H7 (cell line): ENCODE measurements around the gene OPN1SW. TPM values are rescaled to one million over a fixed set of nuclear protein-coding genes. Genes with fewer than 3 reads are reported as not detected.

Experiments
- DNase-seq: peaks from one replicate; pipeline ENCODE4 v3.0.0; 2012
- H3K27me3 ChIP-seq: 2 replicates; pipeline ENCODE4 v1.6.0; 2011; ENCODE audit warnings: mild to moderate bottlenecking, low read length; ENCODE audit not compliant: control insufficient read depth, insufficient read depth
- H3K36me3 ChIP-seq: replicated peaks from 2 replicates; pipeline ENCODE4 v1.5.1; 2011; ENCODE audit warnings: low read length; ENCODE audit not compliant: control insufficient read depth, insufficient read depth
- H3K4me3 ChIP-seq: 2 replicates; pipeline ENCODE4 v1.5.1; 2011; ENCODE audit warnings: low read depth, mild to moderate bottlenecking, control low read depth, low read length, moderate library complexity; ENCODE audit not compliant: insufficient read depth
- total RNA-seq: library from RNA; depleted of rRNA; stranded (reverse); fragments of >200 nt; shearing (Covaris generic); gene quantifications from 2 replicates; pipeline ENCODE4 v1.2.3, GENCODE V29; 2014

OPN1SW gene
- total RNA-seq, 1 experiment from 2014 or later: not detected

DNA sequence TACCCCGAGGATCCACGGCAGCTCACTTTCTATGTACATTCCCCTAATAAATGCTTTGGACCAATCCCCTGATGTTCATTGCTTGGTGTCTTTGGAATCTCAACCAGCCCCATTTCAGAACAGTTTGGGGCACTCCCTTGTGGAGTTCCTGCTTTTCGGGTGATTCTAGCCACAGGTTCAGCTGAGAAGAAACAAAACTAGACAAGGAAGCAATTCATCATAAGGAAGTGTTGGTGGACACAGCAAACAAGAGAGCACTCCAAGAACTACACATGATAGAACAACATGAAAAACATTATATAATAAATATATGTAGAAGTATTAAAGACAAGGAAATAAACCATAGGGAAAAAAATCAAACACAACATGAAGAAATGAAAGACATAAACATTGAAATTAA, 10.1 kb upstream of the OPN1SW start:
- Histone ChIP-seq H3K4me3 (no peak overlapping the region), H3K27me3 (peaks cover 5% of the 10 kb centered on the region; the same call in 1 of the 2 replicates), H3K36me3 (no peaks in the 10 kb centered on the region)
- DNase-seq: no peak

GRCh38 chr7:128783143-128783861, 7.7 kb upstream of the OPN1SW start:
- DNase-seq: peak; percentile 89
- H3K27me3 ChIP-seq: no peaks in the 10 kb centered on the region
- no peaks in the 10 kb centered on the region for H3K36me3 ChIP-seq
- H3K4me3 ChIP-seq: peak overlapping the region; percentile 53

GRCh38 chr7:128781851-128782250, 6.3 kb upstream of the OPN1SW start:
- no peaks in the 10 kb centered on the region for H3K27me3 ChIP-seq
- no peaks in the 10 kb centered on the region for H3K36me3 ChIP-seq
- H3K4me3 ChIP-seq: no peak overlapping the region
- no peak for DNase-seq

DNA sequence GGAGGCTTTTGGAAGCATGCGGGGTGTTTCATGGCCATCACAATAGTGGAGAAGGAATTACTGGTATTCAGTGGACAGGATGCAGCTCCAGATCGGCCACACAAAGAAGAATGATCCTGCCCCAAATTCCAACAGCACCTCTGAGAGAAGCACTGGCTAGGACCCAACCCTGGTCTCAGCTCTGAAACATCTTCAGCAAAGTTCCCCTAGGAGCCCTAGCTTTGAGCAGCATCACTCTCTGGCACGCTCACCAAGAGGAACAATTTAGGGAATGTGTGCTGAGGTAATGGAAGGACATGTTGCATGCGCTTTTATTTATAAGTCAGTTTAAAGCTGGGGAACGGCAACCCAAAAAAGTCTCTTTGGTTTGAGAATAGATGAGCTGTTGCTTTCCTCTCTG, 5.5 kb upstream of the OPN1SW start:
- Histone ChIP-seq H3K36me3 (no peaks in the 10 kb centered on the region), H3K4me3 (no peak overlapping the region), H3K27me3 (no peaks in the 10 kb centered on the region)
- DNase-seq: no peak

GRCh38 chr7:128778946-128779345, 3.4 kb upstream of the OPN1SW start:
- no peaks in the 10 kb centered on the region for H3K27me3 ChIP-seq
- H3K4me3 ChIP-seq: no peak overlapping the region
- no peak for DNase-seq
- no peaks in the 10 kb centered on the region for H3K36me3 ChIP-seq

DNA sequence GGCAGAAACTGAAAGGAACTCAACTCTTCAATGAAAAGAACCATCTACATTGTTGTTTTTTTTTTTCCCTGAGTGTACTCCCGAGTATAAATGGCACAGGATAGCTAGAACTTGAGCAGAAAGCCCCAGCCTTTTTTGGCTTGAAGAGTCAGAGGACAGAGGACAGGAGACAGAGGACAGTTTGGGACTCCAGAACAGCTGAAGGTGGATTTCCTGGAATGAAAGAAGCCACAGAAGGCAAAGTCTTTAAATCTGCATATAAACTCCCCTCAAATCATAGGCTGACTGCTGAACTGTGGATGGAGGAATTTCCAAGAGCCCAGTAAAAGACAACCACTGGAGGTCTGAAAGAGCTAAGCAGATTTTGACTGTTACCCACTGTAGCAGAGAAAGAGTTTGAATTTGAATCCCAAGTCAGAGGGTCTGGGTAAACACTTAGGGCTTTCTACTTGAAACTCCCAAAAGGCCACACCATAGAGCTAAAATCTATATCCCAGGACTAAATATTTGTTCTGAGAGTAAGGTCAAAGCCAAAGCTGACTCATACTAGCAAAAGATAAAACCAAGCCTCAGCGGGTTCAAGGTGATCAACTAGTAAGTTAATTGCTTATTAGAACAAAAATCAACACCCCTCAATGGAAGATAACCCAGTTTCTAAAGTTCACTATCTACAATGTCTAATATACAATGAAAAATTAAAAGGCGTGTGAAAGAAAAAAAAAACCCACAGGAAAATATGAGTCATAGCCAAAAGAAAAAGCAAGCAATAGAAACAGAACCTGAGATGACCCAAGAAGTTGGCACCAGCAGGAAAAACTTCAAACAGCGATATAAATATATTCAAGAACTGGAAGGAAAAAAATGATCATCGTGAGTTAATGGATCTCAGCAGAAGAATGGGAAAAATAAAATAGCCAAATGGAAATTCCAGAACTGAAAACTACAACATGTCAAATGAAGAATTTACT, 1.8 kb upstream of the OPN1SW start:
- H3K4me3 ChIP-seq: no peak overlapping the region
- no peak for DNase-seq
- no peaks in the 10 kb centered on the region; the same call in 1 of the 2 replicates for H3K36me3 ChIP-seq
- no peaks in the 10 kb centered on the region for H3K27me3 ChIP-seq

DNA sequence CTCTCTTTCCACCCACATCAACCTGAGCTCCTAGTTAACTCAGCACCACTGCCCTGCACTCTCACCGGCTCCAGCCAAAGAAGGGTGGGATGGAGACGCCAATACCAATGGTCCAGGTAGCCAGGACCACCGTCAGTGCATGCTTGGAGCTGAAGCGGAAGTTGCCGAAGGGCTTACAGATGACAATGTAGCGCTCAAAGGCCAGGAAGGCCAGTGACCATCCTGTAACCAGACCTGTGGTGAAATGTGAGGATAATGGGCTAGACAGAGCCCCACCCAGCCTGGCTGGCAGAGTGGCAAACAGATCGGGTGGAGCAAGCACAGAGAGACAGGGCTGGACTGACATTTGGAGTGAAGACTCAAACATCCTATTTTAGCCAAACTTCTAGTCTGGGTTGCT, 673 bp downstream of the OPN1SW start:
- no peak overlapping the region for H3K4me3 ChIP-seq
- H3K36me3 ChIP-seq: peaks cover 11% of the 10 kb centered on the region
- H3K27me3 ChIP-seq: no peaks in the 10 kb centered on the region
- no peak for DNase-seq

DNA sequence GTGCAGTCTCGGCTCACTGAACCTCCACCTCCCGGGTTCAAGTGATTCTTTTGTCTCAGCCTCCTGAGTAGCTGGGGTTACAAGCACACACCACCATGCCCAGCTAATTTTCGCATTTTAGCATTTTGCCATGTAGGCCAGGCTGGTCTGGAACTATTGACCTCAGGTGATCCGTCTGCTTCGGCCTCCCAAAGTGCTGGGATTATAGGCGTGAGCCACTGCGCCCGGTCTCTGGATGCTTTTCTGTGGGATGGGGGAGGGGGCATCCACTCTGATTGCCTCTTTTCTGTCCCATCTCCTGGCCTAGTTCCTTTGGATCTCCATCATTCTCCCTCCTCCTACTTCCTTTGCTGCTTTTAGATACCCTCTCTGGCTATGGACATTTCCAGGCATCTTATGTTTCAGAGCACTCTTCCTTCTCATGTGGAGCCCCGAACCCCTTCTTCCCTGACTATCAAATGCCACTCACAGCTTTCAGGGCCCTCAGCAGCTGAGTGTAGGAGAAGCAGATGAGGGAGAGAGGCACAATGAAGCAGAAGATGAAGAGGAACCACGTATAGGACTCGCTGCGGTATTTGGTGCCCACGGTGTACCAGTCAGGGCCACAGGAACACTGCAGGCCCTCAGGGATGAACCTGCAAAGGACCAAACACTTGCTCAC, 1.4 kb downstream of the OPN1SW start:
- DNase-seq: no peak
- peaks cover 15% of the 10 kb centered on the region for H3K36me3 ChIP-seq
- H3K27me3 ChIP-seq: no peaks in the 10 kb centered on the region
- H3K4me3 ChIP-seq: no peak overlapping the region

- DNase-seq: no peak
- peaks cover 19% of the 10 kb centered on the region for H3K36me3 ChIP-seq
- H3K4me3 ChIP-seq: no peak overlapping the region
- no peaks in the 10 kb centered on the region for H3K27me3 ChIP-seq
These were observed 2.0 kb downstream of the OPN1SW start for GRCh38 chr7:128773604-128774003.

GRCh38 chr7:128770233-128770632, 5.4 kb downstream of the OPN1SW start:
- Histone ChIP-seq H3K36me3 (peaks cover 28% of the 10 kb centered on the region), H3K27me3 (no peaks in the 10 kb centered on the region), H3K4me3 (no peak overlapping the region)
- no peak for DNase-seq

- H3K4me3 ChIP-seq: no peak overlapping the region
- H3K36me3 ChIP-seq: peaks cover 35% of the 10 kb centered on the region
- DNase-seq: no peak
- no peaks in the 10 kb centered on the region for H3K27me3 ChIP-seq
These were observed 8.0 kb downstream of the OPN1SW start for GRCh38 chr7:128767475-128768110.

- H3K4me3 ChIP-seq: no peak overlapping the region
- peaks cover 32% of the 10 kb centered on the region for H3K36me3 ChIP-seq
- no peak for DNase-seq
- no peaks in the 10 kb centered on the region for H3K27me3 ChIP-seq
These were observed 12.1 kb downstream of the OPN1SW start for GRCh38 chr7:128763541-128763940.

GRCh38 chr7:128759242-128759641, 16.4 kb downstream of the OPN1SW start:
- Histone ChIP-seq H3K36me3 (peaks cover 40% of the 10 kb centered on the region), H3K27me3 (no peaks in the 10 kb centered on the region), H3K4me3 (no peak overlapping the region)
- no peak for DNase-seq

- Histone ChIP-seq H3K36me3 (peaks cover 42% of the 10 kb centered on the region), H3K27me3 (no peaks in the 10 kb centered on the region), H3K4me3 (no peak overlapping the region)
- no peak for DNase-seq
These were observed 17.0 kb downstream of the OPN1SW start for GRCh38 chr7:128758553-128758952.
